ENCODE results near the gene OR51A2. TPM values are rescaled to one million over a fixed set of nuclear protein-coding genes. Genes with fewer than 3 reads are reported as not detected.

OR51A2 gene
- total RNA-seq, 4 donors from 2014 or later, result not detected

GRCh38 chr11:4957396-4957795, 1.9 kb upstream of the OR51A2 start:
- DNase-seq, result no peak
- in situ Hi-C loops (cut with MboI; ENCODE audit: low sequenced_read_pairs in 4 of 4), result no loop called here
- no peaks in the 10 kb centered on the region for H3K9me3 ChIP-seq
- ATAC-seq, result no peak
- H3K36me3 ChIP-seq, result no peaks in the 10 kb centered on the region
- no peak for TF ChIP-seq POLR2A (IDR thresholded peaks at IDR 0.05)
- TF ChIP-seq CTCF (IDR thresholded peaks at IDR 0.05 in 4 of 5, conservative IDR thresholded peaks at IDR 0.05 in 1 of 5), result no peak
- H3K27ac ChIP-seq, result no peak overlapping the region
- intact Hi-C loops (cut with DNase I; ENCODE audit: low total_unique reads), result no loop called here
- H3K27me3 ChIP-seq, result no peaks in the 10 kb centered on the region
- H3K4me3 ChIP-seq, result no peak overlapping the region
- no peaks in the 10 kb centered on the region for H3K4me1 ChIP-seq

- no peak within 1 kb of the TSS for H3K4me3 ChIP-seq
- in situ Hi-C loops (cut with MboI; ENCODE audit: low sequenced_read_pairs in 4 of 4), result no loop called here
- H3K4me1 ChIP-seq, result no peaks in the 10 kb centered on the region
- H3K27ac ChIP-seq, result no peak within 1 kb of the TSS
- TF ChIP-seq POLR2A (IDR thresholded peaks at IDR 0.05) (no peak), CTCF (IDR thresholded peaks at IDR 0.05 in 4 of 5, conservative IDR thresholded peaks at IDR 0.05 in 1 of 5) (no peak)
- ATAC-seq (no peak), DNase-seq (no peak)
- intact Hi-C loops (cut with DNase I; ENCODE audit: low total_unique reads), result no loop called here
- H3K27me3 ChIP-seq, result no peaks in the 10 kb centered on the region
- H3K36me3 ChIP-seq, result no peaks in the 10 kb centered on the region
- H3K9me3 ChIP-seq, result no peaks in the 10 kb centered on the region
Observed at GRCh38 chr11:4947505-4947904, 8.0 kb downstream of the OR51A2 start, which contains the start of gene OR51A4. Gene OR51A4, minus strand, starts transcription at chr11:4947605. Its CDS starts 505 bp downstream, at chr11:4947100.

GRCh38 chr11:4936745-4937144, 18.8 kb downstream of the OR51A2 start:
- ATAC-seq (no peak), DNase-seq (no peak)
- Histone ChIP-seq H3K4me3 (no peak overlapping the region), H3K9me3 (no peaks in the 10 kb centered on the region), H3K36me3 (no peaks in the 10 kb centered on the region), H3K4me1 (no peaks in the 10 kb centered on the region), H3K27me3 (no peaks in the 10 kb centered on the region), H3K27ac (no peak overlapping the region)
- intact Hi-C loops (cut with DNase I; ENCODE audit: low total_unique reads) (no loop called here), in situ Hi-C loops (cut with MboI; ENCODE audit: low sequenced_read_pairs in 4 of 4) (no loop called here)
- TF ChIP-seq POLR2A (IDR thresholded peaks at IDR 0.05), result no peak
- no peak for TF ChIP-seq CTCF (IDR thresholded peaks at IDR 0.05 in 4 of 5, conservative IDR thresholded peaks at IDR 0.05 in 1 of 5)

- Histone ChIP-seq H3K4me3 (no peak overlapping the region), H3K4me1 (no peaks in the 10 kb centered on the region), H3K36me3 (no peaks in the 10 kb centered on the region), H3K27ac (no peak overlapping the region), H3K9me3 (no peaks in the 10 kb centered on the region), H3K27me3 (no peaks in the 10 kb centered on the region)
- intact Hi-C loops (cut with DNase I; ENCODE audit: low total_unique reads), result no loop called here
- ATAC-seq, result no peak
- in situ Hi-C loops (cut with MboI; ENCODE audit: low sequenced_read_pairs in 4 of 4), result no loop called here
- TF ChIP-seq POLR2A (IDR thresholded peaks at IDR 0.05), result no peak
- no peak for DNase-seq
Observed at GRCh38 chr11:4932751-4933150, 22.8 kb downstream of the OR51A2 start.

GRCh38 chr11:4926608-4927007, 28.9 kb downstream of the OR51A2 start:
- no peak for DNase-seq
- intact Hi-C loops (cut with DNase I; ENCODE audit: low total_unique reads), result no loop called here

More at GRCh38 chr11:4926608-4927007, 28.9 kb downstream of the OR51A2 start:
- no peak for ATAC-seq
- Histone ChIP-seq H3K27ac (no peak overlapping the region), H3K36me3 (no peaks in the 10 kb centered on the region), H3K4me1 (no peaks in the 10 kb centered on the region), H3K4me3 (no peak overlapping the region), H3K9me3 (no peaks in the 10 kb centered on the region), H3K27me3 (no peaks in the 10 kb centered on the region)
- TF ChIP-seq CTCF (IDR thresholded peaks at IDR 0.05 in 4 of 5, conservative IDR thresholded peaks at IDR 0.05 in 1 of 5) (no peak), POLR2A (IDR thresholded peaks at IDR 0.05) (no peak)
- in situ Hi-C loops (cut with MboI; ENCODE audit: low sequenced_read_pairs in 4 of 4), result no loop called here

Data from gastrocnemius medialis (tissue), 4 donors.